ENCODE results near the gene GALNT2. TPM values are rescaled to one million over a fixed set of nuclear protein-coding genes. Genes with fewer than 3 reads are reported as not detected.

GALNT2 gene
- polyA plus RNA-seq, 3 donors from 2014 or later = 18.5 to 30.0 (median 22.5) TPM

- no peaks in the 10 kb centered on the region for H3K27me3 Mint-ChIP-seq (ENCODE audit: low read depth in 3 of 3)
- no peak overlapping the region for H3K4me3 Mint-ChIP-seq
- peak overlapping the region in 2 of 6 donors; percentile 6 to 35 for H3K27ac Mint-ChIP-seq
Measured at GRCh38 chr1:230233786-230234185, 166.7 kb downstream of the GALNT2 start.

GRCh38 chr1:230235876-230236275 lies 168.8 kb downstream of the GALNT2 start:
- H3K36me3 Mint-ChIP-seq = peaks cover 9 to 27% (median 16%) of the 10 kb centered on the region in 3 donors
- H3K4me1 Mint-ChIP-seq = peaks cover 12 to 20% of the 10 kb centered on the region in 2 donors
- no peak overlapping the region for H3K4me3 Mint-ChIP-seq
- H3K27me3 Mint-ChIP-seq (ENCODE audit: low read depth in 3 of 3) = peaks cover 0 to 2% (median 0%) of the 10 kb centered on the region in 3 donors
- DNase-seq = no peak
- no peak overlapping the region for H3K27ac Mint-ChIP-seq
- H3K9me3 Mint-ChIP-seq = no peaks in the 10 kb centered on the region

More at GRCh38 chr1:230233786-230234185, 166.7 kb downstream of the GALNT2 start:
- Mint-ChIP-seq H3K9me3 (no peaks in the 10 kb centered on the region), H3K4me1 (peaks cover 16 to 31% of the 10 kb centered on the region in 2 donors), H3K36me3 (peaks cover 5 to 17% (median 6%) of the 10 kb centered on the region in 3 donors)
- no peak for DNase-seq

- DNase-seq = no peak
- no peak overlapping the region for H3K27ac Mint-ChIP-seq
- no peaks in the 10 kb centered on the region for H3K9me3 Mint-ChIP-seq
- H3K27me3 Mint-ChIP-seq (ENCODE audit: low read depth in 3 of 3) = peaks cover 0 to 2% (median 0%) of the 10 kb centered on the region in 3 donors
- peaks cover 6 to 16% of the 10 kb centered on the region in 2 donors for H3K4me1 Mint-ChIP-seq
- peaks cover 14 to 27% (median 22%) of the 10 kb centered on the region in 3 donors for H3K36me3 Mint-ChIP-seq
- no peak overlapping the region for H3K4me3 Mint-ChIP-seq
Measured at GRCh38 chr1:230236301-230237008, 169.4 kb downstream of the GALNT2 start.

GRCh38 chr1:230237009-230237370 lies 170.0 kb downstream of the GALNT2 start:
- no peak overlapping the region for H3K4me3 Mint-ChIP-seq
- H3K4me1 Mint-ChIP-seq = peaks cover 2 to 11% of the 10 kb centered on the region in 2 donors
- H3K9me3 Mint-ChIP-seq = no peaks in the 10 kb centered on the region
- H3K27ac Mint-ChIP-seq = no peak overlapping the region
- H3K36me3 Mint-ChIP-seq = peaks cover 14 to 32% (median 25%) of the 10 kb centered on the region in 3 donors
- H3K27me3 Mint-ChIP-seq (ENCODE audit: low read depth in 3 of 3) = peaks cover 0 to 2% (median 0%) of the 10 kb centered on the region in 3 donors
- no peak for DNase-seq

- Mint-ChIP-seq H3K27me3 (ENCODE audit: low read depth in 3 of 3) (peaks cover 0 to 2% (median 0%) of the 10 kb centered on the region in 3 donors), H3K9me3 (no peaks in the 10 kb centered on the region), H3K4me1 (peaks cover 2 to 7% of the 10 kb centered on the region in 2 donors), H3K27ac (no peak overlapping the region), H3K4me3 (no peak overlapping the region), H3K36me3 (peaks cover 17 to 35% (median 28%) of the 10 kb centered on the region in 3 donors)
- no peak for DNase-seq
Measured at GRCh38 chr1:230237805-230238204, 170.8 kb downstream of the GALNT2 start.

- no peak for DNase-seq
- peaks cover 25 to 49% (median 29%) of the 10 kb centered on the region in 3 donors for H3K36me3 Mint-ChIP-seq
- peaks cover 0 to 2% (median 0%) of the 10 kb centered on the region in 3 donors for H3K27me3 Mint-ChIP-seq (ENCODE audit: low read depth in 3 of 3)
- H3K4me1 Mint-ChIP-seq = peaks cover 0 to 9% of the 10 kb centered on the region in 2 donors
- H3K9me3 Mint-ChIP-seq = no peaks in the 10 kb centered on the region
- no peak overlapping the region for H3K4me3 Mint-ChIP-seq
- H3K27ac Mint-ChIP-seq = no peak overlapping the region
Measured at GRCh38 chr1:230240446-230241086, 173.5 kb downstream of the GALNT2 start.

- Mint-ChIP-seq H3K9me3 (no peaks in the 10 kb centered on the region), H3K4me1 (peaks cover 4 to 22% of the 10 kb centered on the region in 2 donors), H3K36me3 (peaks cover 28 to 58% (median 41%) of the 10 kb centered on the region in 3 donors), H3K4me3 (no peak overlapping the region), H3K27ac (no peak overlapping the region), H3K27me3 (ENCODE audit: low read depth in 3 of 3) (peaks cover 0 to 2% (median 0%) of the 10 kb centered on the region in 3 donors)
- no peak for DNase-seq
Measured at GRCh38 chr1:230242326-230242725, 175.3 kb downstream of the GALNT2 start.

GRCh38 chr1:230243146-230243545 lies 176.1 kb downstream of the GALNT2 start:
- no peaks in the 10 kb centered on the region for H3K9me3 Mint-ChIP-seq
- no peak for DNase-seq
- H3K27ac Mint-ChIP-seq = no peak overlapping the region
- H3K27me3 Mint-ChIP-seq (ENCODE audit: low read depth in 3 of 3) = peaks cover 0 to 2% (median 0%) of the 10 kb centered on the region in 3 donors
- H3K4me1 Mint-ChIP-seq = peaks cover 4 to 22% of the 10 kb centered on the region in 2 donors
- H3K4me3 Mint-ChIP-seq = no peak overlapping the region
- H3K36me3 Mint-ChIP-seq = peaks cover 28 to 52% (median 41%) of the 10 kb centered on the region in 3 donors

- Mint-ChIP-seq H3K9me3 (no peaks in the 10 kb centered on the region), H3K4me3 (no peak overlapping the region), H3K27ac (no peak overlapping the region), H3K4me1 (peaks cover 4 to 22% of the 10 kb centered on the region in 2 donors), H3K27me3 (ENCODE audit: low read depth in 3 of 3) (peaks cover 0 to 2% (median 0%) of the 10 kb centered on the region in 3 donors), H3K36me3 (peaks cover 28 to 52% (median 38%) of the 10 kb centered on the region in 3 donors)
- DNase-seq = no peak
Measured at GRCh38 chr1:230243583-230244353, 176.7 kb downstream of the GALNT2 start.

- Mint-ChIP-seq H3K4me3 (no peak overlapping the region), H3K36me3 (peaks cover 24 to 61% (median 26%) of the 10 kb centered on the region in 3 donors), H3K27ac (no peak overlapping the region), H3K9me3 (no peaks in the 10 kb centered on the region), H3K4me1 (peaks cover 4 to 15% of the 10 kb centered on the region in 2 donors), H3K27me3 (ENCODE audit: low read depth in 3 of 3) (peaks cover 0 to 3% (median 0%) of the 10 kb centered on the region in 3 donors)
- no peak for DNase-seq
Measured at GRCh38 chr1:230246551-230246950, 179.5 kb downstream of the GALNT2 start.

GRCh38 chr1:230248016-230248888 lies 181.2 kb downstream of the GALNT2 start:
- Mint-ChIP-seq H3K27ac (no peak overlapping the region), H3K36me3 (peaks cover 21 to 55% (median 23%) of the 10 kb centered on the region in 3 donors), H3K4me1 (peaks cover 4 to 15% of the 10 kb centered on the region in 2 donors), H3K4me3 (no peak overlapping the region), H3K9me3 (no peaks in the 10 kb centered on the region), H3K27me3 (ENCODE audit: low read depth in 3 of 3) (peaks cover 0 to 3% (median 0%) of the 10 kb centered on the region in 3 donors)
- no peak for DNase-seq

- no peak for DNase-seq
- Mint-ChIP-seq H3K27ac (no peak overlapping the region), H3K4me1 (peaks cover 4 to 15% of the 10 kb centered on the region in 2 donors), H3K9me3 (no peaks in the 10 kb centered on the region), H3K4me3 (no peak overlapping the region), H3K36me3 (peaks cover 25 to 59% (median 26%) of the 10 kb centered on the region in 3 donors), H3K27me3 (ENCODE audit: low read depth in 3 of 3) (peaks cover 0 to 3% (median 0%) of the 10 kb centered on the region in 3 donors)
Measured at GRCh38 chr1:230248889-230249270, 181.8 kb downstream of the GALNT2 start.
